ENCODE data around the gene DPPA2.
"Not testable (repeated sequence)": the region's sequence is repeated elsewhere in the genome, so short reads cannot be mapped to it uniquely, and the experiment has no call there.

- TF ChIP-seq CTCF, POLR2A (IDR thresholded peaks at IDR 0.05): not testable (repeated sequence)
Measured at GRCh38 chr3:109358809-109359208, 42.5 kb upstream of the DPPA2 start.
